Medulla oblongata (tissue), 1 donor: Measurements from ENCODE around the gene FOXD3.
A peak's percentile ranks its signal among the peaks of the same experiment; 100 is the strongest.

Source experiments
- DNase-seq: peaks from one replicate; pipeline ENCODE4 v3.0.0-alpha.2; 2015; ENCODE audit errors: extremely low spot score

The FOXD3 gene

GRCh38 chr1:63362073-63362472, 39.7 kb downstream of the FOXD3 start:
- DNase-seq = no peak

GRCh38 chr1:63362578-63362977, 40.2 kb downstream of the FOXD3 start:
- DNase-seq = no peak

- no peak for DNase-seq
These were observed 40.6 kb downstream of the FOXD3 start for GRCh38 chr1:63363014-63363413.

- DNase-seq = no peak
These were observed 44.5 kb downstream of the FOXD3 start for GRCh38 chr1:63366908-63367214.

- peak; percentile 96 for DNase-seq
These were observed 45.1 kb downstream of the FOXD3 start, which contains the start of gene ALG6 for GRCh38 chr1:63367215-63368103. TSS of gene ALG6 (plus strand) at chr1:63367627. CDS start at chr1:63370978, 3,351 bp downstream.

GRCh38 chr1:63368131-63368530, 45.8 kb downstream of the FOXD3 start:
- no peak for DNase-seq
